Activated CD4-positive, alpha-beta T cell treated with anti-CD3 and anti-CD28 coated beads for 4 hours (primary cell): ENCODE measurements around the gene ABCA13.

ENCODE experiments used
- DNase-seq, 2 donors: peaks; one replicate each; pipeline ENCODE4 v3.0.0-alpha.2; 2020

The ABCA13 gene

GRCh38 chr7:48244864-48245271, 73.6 kb downstream of the ABCA13 start:
- DNase-seq: no peak

- no peak for DNase-seq
These were observed 74.7 kb downstream of the ABCA13 start for GRCh38 chr7:48245751-48246472.

GRCh38 chr7:48249166-48249565, 77.9 kb downstream of the ABCA13 start:
- DNase-seq: no peak

- DNase-seq: no peak
These were observed 79.2 kb downstream of the ABCA13 start for GRCh38 chr7:48250441-48250951.

- DNase-seq: no peak
These were observed 80.5 kb downstream of the ABCA13 start for GRCh38 chr7:48251766-48252165.

GRCh38 chr7:48252995-48253394, 81.7 kb downstream of the ABCA13 start:
- DNase-seq: no peak

- no peak for DNase-seq
These were observed 83.8 kb downstream of the ABCA13 start for GRCh38 chr7:48255046-48255445.

- no peak for DNase-seq
These were observed 88.4 kb downstream of the ABCA13 start for GRCh38 chr7:48259463-48260280.

GRCh38 chr7:48261696-48262095, 90.4 kb downstream of the ABCA13 start:
- DNase-seq: no peak

- DNase-seq: no peak
These were observed 91.5 kb downstream of the ABCA13 start for GRCh38 chr7:48262606-48263310.

GRCh38 chr7:48263311-48263650, 92.0 kb downstream of the ABCA13 start:
- no peak for DNase-seq

GRCh38 chr7:48269066-48269465, 97.8 kb downstream of the ABCA13 start:
- DNase-seq: no peak

GRCh38 chr7:48274662-48275061, 103.4 kb downstream of the ABCA13 start:
- no peak for DNase-seq

GRCh38 chr7:48279420-48279819, 108.2 kb downstream of the ABCA13 start:
- DNase-seq: no peak

GRCh38 chr7:48280100-48280499, 108.8 kb downstream of the ABCA13 start:
- DNase-seq: no peak

GRCh38 chr7:48285373-48285772, 114.1 kb downstream of the ABCA13 start:
- DNase-seq: no peak

GRCh38 chr7:48286836-48287235, 115.6 kb downstream of the ABCA13 start:
- no peak for DNase-seq

GRCh38 chr7:48289656-48290055, 118.4 kb downstream of the ABCA13 start:
- no peak for DNase-seq

- no peak for DNase-seq
These were observed 121.7 kb downstream of the ABCA13 start for GRCh38 chr7:48292949-48293348.

GRCh38 chr7:48295296-48295971, 124.2 kb downstream of the ABCA13 start:
- DNase-seq: no peak

- no peak for DNase-seq
These were observed 125.7 kb downstream of the ABCA13 start for GRCh38 chr7:48296966-48297365.

- DNase-seq: no peak
These were observed 127.5 kb downstream of the ABCA13 start for GRCh38 chr7:48298779-48299178.

GRCh38 chr7:48299580-48300169, 128.4 kb downstream of the ABCA13 start:
- DNase-seq: no peak
